ENCODE measurements around the gene APC.

The APC gene

GRCh38 chr5:112737463-112738190 lies at the start of gene APC (continued):
- no peak for TF ChIP-seq PBX3 (CRISPR knock-in tag; IDR thresholded peaks at IDR 0.05)
- no peak for TF ChIP-seq REPIN1 (tag by site-specific recombination; IDR thresholded peaks at IDR 0.05; ENCODE audit: low read depth)
- TF ChIP-seq ZNF366 (tag by site-specific recombination; conservative IDR thresholded peaks at IDR 0.05) = peak; percentile 46; the same call in 1 of the 2 replicates
- TF ChIP-seq SP7 (tag by site-specific recombination; IDR thresholded peaks at IDR 0.05) = peak; percentile 63; the same call in 1 of the 2 replicates
- no peak for TF ChIP-seq MYNN (tag by site-specific recombination; IDR thresholded peaks at IDR 0.05; ENCODE audit: borderline replicate concordance)
- TF ChIP-seq ZSCAN5A (tag by site-specific recombination; IDR thresholded peaks at IDR 0.05) = no peak
- no peak for TF ChIP-seq ZNF362 (tag by site-specific recombination; IDR thresholded peaks at IDR 0.05)
- TF ChIP-seq GLIS2 (tag by site-specific recombination; IDR thresholded peaks at IDR 0.05) = peak; percentile 96
- no peak for TF ChIP-seq ZFP3 (tag by site-specific recombination; IDR thresholded peaks at IDR 0.05; ENCODE audit: low read depth)
- no peak for TF ChIP-seq ZNF843 (tag by site-specific recombination; IDR thresholded peaks at IDR 0.05)
- no peak for TF ChIP-seq ZNF571 (tag by site-specific recombination; IDR thresholded peaks at IDR 0.05)
- no peak for TF ChIP-seq ELK4 (IDR thresholded peaks at IDR 0.05; ENCODE audit: borderline replicate concordance, low read depth, low read length)
- peak; percentile 89 for TF ChIP-seq ZBTB8A (tag by site-specific recombination; IDR thresholded peaks at IDR 0.05)
- TF ChIP-seq MEIS1 (CRISPR knock-in tag; IDR thresholded peaks at IDR 0.05; ENCODE audit: borderline replicate concordance) = no peak
- peak; percentile 77; the same call in 1 of the 2 replicates for TF ChIP-seq YY2 (tag by site-specific recombination; IDR thresholded peaks at IDR 0.05)
- no peak for TF ChIP-seq ZNF274 (IDR thresholded peaks at IDR 0.05; ENCODE audit: low read length)
- TF ChIP-seq ZNF274 (tag by site-specific recombination; IDR thresholded peaks at IDR 0.05; ENCODE audit: borderline replicate concordance) = no peak
- no peak for TF ChIP-seq ZNF518A (tag by site-specific recombination; conservative IDR thresholded peaks at IDR 0.05; ENCODE audit: low read depth)
- peak; percentile 10; the same call in 1 of the 2 replicates for TF ChIP-seq INSM2 (tag by site-specific recombination; IDR thresholded peaks at IDR 0.05)
- TF ChIP-seq HIC1 (tag by site-specific recombination; IDR thresholded peaks at IDR 0.05) = peak; percentile 87
- peak; percentile 95 for TF ChIP-seq ZNF341 (tag by site-specific recombination; IDR thresholded peaks at IDR 0.05; ENCODE audit: low read depth)
- no peak for TF ChIP-seq ZNF416 (tag by site-specific recombination; IDR thresholded peaks at IDR 0.05)
- no peak for TF ChIP-seq ZNF560 (tag by site-specific recombination; IDR thresholded peaks at IDR 0.05; ENCODE audit: borderline replicate concordance)
